Osteocyte (in vitro differentiated cells): Measurements from ENCODE around the gene FAM162A. TPM values are rescaled to one million over a fixed set of nuclear protein-coding genes. Genes with fewer than 3 reads are reported as not detected.

ENCODE experiments used
- DNase-seq: peaks from one replicate; pipeline ENCODE4 v3.0.0; 2021; ENCODE audit warnings: mixed read lengths; ENCODE audit not compliant: unreplicated experiment; ENCODE audit errors: extremely low spot score
- H3K27ac Mint-ChIP-seq: one replicate; pipeline ENCODE4 v1.8.0; 2021; ENCODE audit warnings: mild to moderate bottlenecking, mixed read lengths; ENCODE audit not compliant: unreplicated experiment
- H3K27me3 Mint-ChIP-seq: one replicate; pipeline ENCODE4 v1.8.0; 2021; ENCODE audit warnings: mixed read lengths; ENCODE audit not compliant: unreplicated experiment
- H3K36me3 Mint-ChIP-seq: one replicate; pipeline ENCODE4 v1.8.0; 2021; ENCODE audit warnings: mixed read lengths; ENCODE audit not compliant: unreplicated experiment
- H3K4me1 Mint-ChIP-seq: one replicate; pipeline ENCODE4 v1.8.0; 2021; ENCODE audit warnings: mixed read lengths; ENCODE audit not compliant: unreplicated experiment
- H3K4me3 Mint-ChIP-seq: one replicate; pipeline ENCODE4 v1.8.0; 2021; ENCODE audit warnings: mild to moderate bottlenecking, moderate library complexity, mixed read lengths; ENCODE audit not compliant: unreplicated experiment
- H3K9me3 Mint-ChIP-seq: one replicate; pipeline ENCODE4 v1.8.0; 2021; ENCODE audit warnings: mixed read lengths; ENCODE audit not compliant: unreplicated experiment
- total RNA-seq: library from RNA; stranded (reverse); gene quantifications from 2 replicates; pipeline ENCODE4 v1.2.1, GENCODE V29; 2021
- TF ChIP-seq, protein P1 (sequence below): fragments of 200-600 bp; sonication (generic); IDR thresholded peaks from 2 replicates; pipeline ENCODE4 v1.5.0; 2021; ENCODE audit warnings: antibody characterized with exemption, mild to moderate bottlenecking, moderate library complexity

FAM162A gene
- total RNA-seq, 1 donor from 2014 or later = 34.3 TPM

DNA sequence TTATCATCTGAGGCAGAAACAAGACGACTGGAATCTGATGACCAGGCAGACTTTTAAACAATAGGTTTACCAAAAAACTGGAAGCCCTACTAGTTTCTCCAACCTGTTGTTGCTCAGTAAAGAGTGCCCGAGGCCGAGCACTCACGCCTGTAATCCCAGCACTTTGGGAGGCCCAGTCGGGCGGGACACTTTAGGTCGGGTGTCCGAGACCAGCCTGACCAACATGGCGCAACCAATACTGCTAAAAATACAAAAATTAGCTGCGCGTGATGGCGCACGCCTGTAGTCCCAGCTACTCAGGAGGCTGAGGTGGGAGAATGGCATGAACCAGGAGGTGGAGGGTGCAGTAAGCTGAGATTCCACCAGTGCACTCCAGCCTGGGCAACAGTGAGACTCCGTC, 33.0 kb downstream of the FAM162A start:
- Mint-ChIP-seq H3K4me1 (peaks cover 30% of the 10 kb centered on the region), H3K9me3 (no peaks in the 10 kb centered on the region), H3K4me3 (peak overlapping the region; percentile 94), H3K27me3 (no peaks in the 10 kb centered on the region), H3K36me3 (peaks cover 5% of the 10 kb centered on the region), H3K27ac (peak overlapping the region; percentile 98)
- DNase-seq = no peak
- TF ChIP-seq, protein P1, sequence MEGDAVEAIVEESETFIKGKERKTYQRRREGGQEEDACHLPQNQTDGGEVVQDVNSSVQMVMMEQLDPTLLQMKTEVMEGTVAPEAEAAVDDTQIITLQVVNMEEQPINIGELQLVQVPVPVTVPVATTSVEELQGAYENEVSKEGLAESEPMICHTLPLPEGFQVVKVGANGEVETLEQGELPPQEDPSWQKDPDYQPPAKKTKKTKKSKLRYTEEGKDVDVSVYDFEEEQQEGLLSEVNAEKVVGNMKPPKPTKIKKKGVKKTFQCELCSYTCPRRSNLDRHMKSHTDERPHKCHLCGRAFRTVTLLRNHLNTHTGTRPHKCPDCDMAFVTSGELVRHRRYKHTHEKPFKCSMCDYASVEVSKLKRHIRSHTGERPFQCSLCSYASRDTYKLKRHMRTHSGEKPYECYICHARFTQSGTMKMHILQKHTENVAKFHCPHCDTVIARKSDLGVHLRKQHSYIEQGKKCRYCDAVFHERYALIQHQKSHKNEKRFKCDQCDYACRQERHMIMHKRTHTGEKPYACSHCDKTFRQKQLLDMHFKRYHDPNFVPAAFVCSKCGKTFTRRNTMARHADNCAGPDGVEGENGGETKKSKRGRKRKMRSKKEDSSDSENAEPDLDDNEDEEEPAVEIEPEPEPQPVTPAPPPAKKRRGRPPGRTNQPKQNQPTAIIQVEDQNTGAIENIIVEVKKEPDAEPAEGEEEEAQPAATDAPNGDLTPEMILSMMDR = no peak

DNA sequence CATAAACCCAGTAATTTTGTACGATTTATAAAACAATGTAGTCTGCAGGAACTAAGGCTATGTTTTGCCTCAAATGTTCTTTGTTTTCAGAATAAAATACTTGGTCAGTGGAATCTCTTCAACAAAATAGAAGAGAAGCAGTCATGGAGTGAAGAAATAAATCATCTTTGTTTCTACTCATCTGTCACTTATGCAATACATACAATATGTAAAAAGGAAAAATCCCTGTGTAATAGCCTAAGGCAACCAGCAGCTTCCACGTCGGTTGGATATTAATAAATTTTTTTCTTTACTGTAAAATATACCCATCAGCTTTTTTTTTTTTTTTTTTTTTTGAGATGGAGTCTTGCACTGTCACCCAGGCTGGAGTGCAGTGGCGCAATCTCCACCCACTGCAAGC, 37.1 kb downstream of the FAM162A start:
- Mint-ChIP-seq H3K9me3 (no peaks in the 10 kb centered on the region), H3K4me1 (peaks cover 15% of the 10 kb centered on the region), H3K27me3 (no peaks in the 10 kb centered on the region), H3K27ac (no peak overlapping the region), H3K36me3 (peaks cover 22% of the 10 kb centered on the region), H3K4me3 (no peak overlapping the region)
- TF ChIP-seq, protein P1 = no peak
- no peak for DNase-seq

DNA sequence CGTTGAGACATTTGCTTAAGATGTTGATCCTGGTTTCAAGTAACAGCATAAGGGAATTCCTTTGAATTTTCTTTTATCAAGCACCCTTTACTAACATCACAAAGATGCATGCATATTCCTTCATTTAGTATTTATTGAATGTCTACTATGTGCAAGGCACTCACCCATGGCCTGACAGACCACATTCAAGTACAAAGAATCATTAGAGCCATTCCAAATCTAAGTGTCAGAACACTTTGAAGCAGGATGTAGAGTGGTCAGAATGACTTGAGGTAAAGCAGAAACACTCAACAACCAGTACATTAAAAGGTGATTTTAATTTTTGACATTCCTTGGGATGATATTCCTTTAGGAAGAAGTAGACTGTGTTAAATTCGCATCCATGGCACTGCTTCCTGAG, 37.9 kb downstream of the FAM162A start:
- no peak for DNase-seq
- no peaks in the 10 kb centered on the region for H3K9me3 Mint-ChIP-seq
- H3K36me3 Mint-ChIP-seq = peaks cover 30% of the 10 kb centered on the region
- H3K27me3 Mint-ChIP-seq = no peaks in the 10 kb centered on the region
- H3K27ac Mint-ChIP-seq = no peak overlapping the region
- no peak overlapping the region for H3K4me3 Mint-ChIP-seq
- peaks cover 9% of the 10 kb centered on the region for H3K4me1 Mint-ChIP-seq
- TF ChIP-seq, protein P1 = no peak

DNA sequence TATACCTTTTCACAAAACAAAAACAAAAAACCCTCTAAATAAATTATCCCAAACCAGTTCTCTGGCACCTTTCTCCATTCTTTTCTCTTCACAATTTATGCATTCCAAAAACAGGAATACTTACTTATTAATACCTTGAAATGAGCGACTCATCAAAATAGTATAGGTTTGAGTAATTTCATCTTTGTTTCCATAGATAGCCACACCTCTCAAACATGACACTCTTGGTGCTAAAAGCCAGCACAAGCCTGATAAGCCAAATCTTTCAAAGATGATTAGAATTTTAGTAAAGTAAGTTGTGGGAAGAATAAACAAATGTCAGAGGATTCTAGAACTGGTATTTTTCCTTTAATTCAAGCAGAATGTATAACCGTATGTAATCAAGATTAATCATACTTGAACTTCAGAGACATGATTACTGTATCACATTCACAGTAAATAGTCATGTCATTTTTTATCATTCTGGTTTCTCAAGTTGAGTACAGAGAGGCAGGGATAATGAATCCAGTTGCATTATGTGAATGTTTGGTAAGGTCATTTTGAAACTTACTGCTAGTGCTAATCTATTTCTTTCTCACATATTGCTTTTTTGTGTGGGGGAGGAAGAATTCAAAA, 44.0 kb downstream of the FAM162A start:
- no peak overlapping the region for H3K27ac Mint-ChIP-seq
- H3K4me3 Mint-ChIP-seq = no peak overlapping the region
- no peak for DNase-seq
- peaks cover 7% of the 10 kb centered on the region for H3K9me3 Mint-ChIP-seq
- no peaks in the 10 kb centered on the region for H3K27me3 Mint-ChIP-seq
- TF ChIP-seq, protein P1 = no peak
- peaks cover 4% of the 10 kb centered on the region for H3K4me1 Mint-ChIP-seq
- peaks cover 61% of the 10 kb centered on the region for H3K36me3 Mint-ChIP-seq

DNA sequence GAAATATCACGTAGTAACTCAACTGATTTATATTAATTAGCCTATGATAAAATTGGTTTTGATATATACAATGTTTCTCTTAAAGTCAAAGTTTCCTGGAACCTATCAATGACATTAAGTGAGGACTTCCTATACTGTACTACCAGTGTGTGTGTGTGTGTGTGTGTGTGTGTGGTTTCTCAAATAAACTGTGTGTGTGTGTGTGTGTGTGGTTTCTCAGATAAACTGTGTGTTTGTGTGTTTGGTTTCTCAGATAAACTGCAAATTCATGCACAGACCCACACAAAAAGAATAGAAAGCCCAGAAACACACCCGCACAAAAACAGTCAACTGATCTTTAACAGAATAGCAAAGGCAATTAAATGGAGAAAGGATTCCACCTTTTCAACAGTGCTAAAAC, 46.4 kb downstream of the FAM162A start:
- Mint-ChIP-seq H3K27ac (no peak overlapping the region), H3K9me3 (peaks cover 7% of the 10 kb centered on the region), H3K36me3 (peaks cover 70% of the 10 kb centered on the region), H3K4me3 (no peak overlapping the region), H3K4me1 (peaks cover 4% of the 10 kb centered on the region), H3K27me3 (no peaks in the 10 kb centered on the region)
- TF ChIP-seq, protein P1 = no peak
- DNase-seq = no peak
